Hematopoietic multipotent progenitor cell treated with erythropoietin and hydrocortisone succinate and interleukin-3 and kit ligand, for 8 days (in vitro differentiated cells): ENCODE measurements around the gene FDCSP.
"Not testable (repeated sequence)": the region's sequence is repeated elsewhere in the genome, so short reads cannot be mapped to it uniquely, and the experiment has no call there.

ENCODE experiments used
- DNase-seq: peaks from one replicate; pipeline ENCODE4 v3.0.0-alpha.2; 2015

FDCSP gene

DNA sequence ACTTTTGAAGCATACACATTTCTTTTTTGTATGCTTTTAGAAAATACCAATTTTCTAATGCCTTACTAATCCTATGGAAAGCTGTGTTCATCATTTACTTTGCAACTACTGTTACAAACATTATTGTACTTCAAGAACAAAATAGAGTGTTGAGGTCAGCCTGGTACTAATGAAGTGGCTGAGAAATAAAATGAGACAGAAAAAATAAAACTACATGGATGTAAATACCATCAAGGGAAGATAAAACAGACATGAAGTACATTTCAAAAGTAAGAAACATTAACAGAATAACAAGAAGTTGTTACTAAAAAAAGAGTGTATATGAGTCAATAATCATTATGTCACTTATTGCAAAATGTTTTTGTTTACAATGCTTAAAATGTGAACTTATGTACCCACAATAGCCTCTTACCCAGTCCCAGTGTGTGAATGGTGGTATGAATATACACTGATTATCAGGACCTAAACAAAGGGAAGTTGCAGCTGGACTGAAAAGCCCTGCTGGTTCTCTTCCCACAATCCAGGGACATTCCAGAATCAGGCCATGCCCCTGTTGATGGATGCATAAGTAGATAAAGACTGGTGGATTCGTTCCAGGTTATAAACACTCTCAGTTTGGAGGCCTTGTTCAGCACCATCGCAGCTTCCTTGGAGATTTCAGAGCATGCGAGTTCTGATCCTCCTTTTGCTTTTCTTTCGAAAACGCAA lies 14.1 kb downstream of the FDCSP start:
- DNase-seq, result no peak

DNA sequence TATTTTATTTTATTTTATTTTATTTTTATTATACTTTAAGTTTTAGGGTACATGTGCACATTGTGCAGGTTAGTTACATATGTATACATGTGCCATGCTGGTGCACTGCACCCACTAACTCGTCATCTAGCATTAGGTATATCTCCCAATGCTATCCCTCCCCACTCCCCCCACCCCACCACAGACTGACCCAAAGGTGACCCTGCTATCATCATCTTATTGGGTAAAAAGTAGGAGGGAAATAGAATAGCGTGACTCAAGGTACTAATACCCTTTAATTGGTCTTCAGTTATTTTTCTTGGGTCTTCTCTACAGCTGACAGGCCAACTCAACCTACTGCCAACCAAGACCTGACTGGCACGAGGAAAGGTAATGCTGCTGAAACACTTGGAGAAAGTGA lies 16.4 kb downstream of the FDCSP start, which contains the start of gene CSN3:
Gene CSN3 (plus strand): TSS at position 301 of the 400 bp plus-strand sequence. CDS start 2,223 bp downstream, outside the sequence.
- not testable (repeated sequence) for DNase-seq

DNA sequence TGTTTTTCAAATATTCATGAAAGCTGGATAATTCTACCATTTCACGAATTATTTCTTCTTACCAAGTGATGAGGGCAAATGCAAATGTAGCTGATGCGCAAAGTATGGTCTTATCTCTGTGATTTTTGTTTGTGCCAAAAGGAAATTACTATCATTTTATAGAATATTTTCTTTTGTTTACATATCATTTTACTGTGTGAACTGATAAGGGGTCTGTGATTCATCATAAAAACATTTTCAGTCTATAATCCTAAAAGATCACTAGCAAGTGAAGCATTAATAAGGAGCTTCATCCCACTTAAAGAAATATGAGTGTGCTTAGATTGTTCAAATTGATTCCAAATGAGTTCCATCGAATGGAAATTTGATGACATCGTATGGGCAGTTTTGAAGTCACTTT lies 17.2 kb downstream of the FDCSP start:
- DNase-seq, result no peak

DNA sequence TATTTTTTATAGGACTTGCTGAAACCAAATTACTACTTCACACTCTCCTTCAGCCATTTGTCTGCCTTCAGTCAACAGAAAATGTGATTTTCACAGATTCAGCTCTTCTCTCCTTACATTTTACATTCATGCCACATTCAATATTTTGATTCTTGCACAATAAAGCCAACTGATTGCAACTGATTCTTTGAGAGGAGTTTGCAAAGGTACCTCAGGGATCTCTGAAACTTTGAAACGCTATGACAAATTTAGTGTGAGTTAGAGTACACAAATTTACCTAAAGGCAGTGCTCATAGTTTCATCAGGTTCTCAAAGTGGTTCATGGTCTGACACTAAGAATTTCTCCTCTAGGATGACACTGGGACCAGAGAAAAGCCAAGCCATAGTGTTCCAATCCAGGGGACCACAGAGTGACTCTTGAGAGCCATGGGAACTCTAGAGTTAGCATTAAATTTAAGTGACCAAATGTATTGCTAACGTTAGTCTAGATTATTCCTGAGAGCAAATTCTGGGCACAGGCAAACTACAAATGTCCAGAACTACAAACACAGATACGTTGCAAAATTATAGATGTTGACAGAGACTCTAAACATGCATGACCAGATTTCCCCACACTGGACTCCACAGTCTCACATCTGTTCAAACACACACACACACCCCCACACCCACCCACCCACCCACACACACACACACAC lies 25.5 kb downstream of the FDCSP start:
- DNase-seq, result no peak

DNA sequence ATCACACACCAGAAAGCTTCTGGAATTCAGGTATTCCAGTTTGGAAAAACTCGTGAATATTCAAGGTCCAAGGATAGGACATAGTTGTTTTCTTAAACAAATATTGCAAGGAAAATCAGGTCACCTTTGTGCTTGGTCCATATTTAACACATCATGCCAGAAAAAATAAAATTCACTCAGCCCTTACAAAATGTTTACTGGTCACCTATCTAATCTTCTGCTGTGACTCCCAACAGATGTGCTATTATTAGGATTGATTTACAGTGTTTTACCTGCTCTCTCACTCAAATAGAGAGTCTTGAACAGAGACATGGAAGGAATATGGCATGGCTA lies 26.0 kb downstream of the FDCSP start:
- DNase-seq, result no peak

DNA sequence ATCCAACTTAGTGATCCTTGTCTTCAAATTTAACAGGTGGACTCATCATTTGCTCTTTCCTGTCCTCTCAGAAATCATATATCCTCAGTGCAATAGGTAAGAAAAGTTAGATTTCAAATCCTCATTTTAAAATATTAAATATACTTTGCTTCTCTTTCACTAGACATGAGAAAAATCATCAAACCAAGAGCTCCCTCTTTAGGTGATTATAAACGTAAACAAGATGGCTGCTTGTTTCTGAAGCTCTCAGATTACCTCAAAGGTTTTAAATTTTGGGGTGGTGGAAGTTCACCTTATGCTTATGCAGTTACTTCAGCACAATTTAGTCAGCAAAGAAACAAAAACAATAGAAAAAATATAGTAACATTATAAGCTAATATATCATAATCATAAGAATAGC lies 43.8 kb downstream of the FDCSP start:
- DNase-seq, result no peak

DNA sequence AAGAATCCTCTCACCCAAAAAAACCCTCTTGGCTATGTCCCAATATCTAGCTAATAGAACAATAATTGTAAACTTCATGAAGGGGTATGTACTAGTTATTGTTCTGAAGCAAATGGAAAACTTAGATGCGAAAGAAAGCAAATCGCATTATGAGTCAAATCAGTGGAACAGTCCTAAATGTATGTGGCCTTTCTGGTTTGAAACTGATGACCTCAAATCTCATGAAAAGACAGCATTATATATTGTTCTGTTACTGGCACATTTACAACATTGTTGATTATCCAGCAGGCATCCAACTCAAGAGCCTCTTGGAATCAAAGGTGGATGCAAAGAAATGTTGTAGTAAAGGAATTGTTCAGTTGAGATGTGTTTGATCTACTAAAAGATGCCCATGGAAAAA lies 51.2 kb downstream of the FDCSP start:
- DNase-seq, result no peak

DNA sequence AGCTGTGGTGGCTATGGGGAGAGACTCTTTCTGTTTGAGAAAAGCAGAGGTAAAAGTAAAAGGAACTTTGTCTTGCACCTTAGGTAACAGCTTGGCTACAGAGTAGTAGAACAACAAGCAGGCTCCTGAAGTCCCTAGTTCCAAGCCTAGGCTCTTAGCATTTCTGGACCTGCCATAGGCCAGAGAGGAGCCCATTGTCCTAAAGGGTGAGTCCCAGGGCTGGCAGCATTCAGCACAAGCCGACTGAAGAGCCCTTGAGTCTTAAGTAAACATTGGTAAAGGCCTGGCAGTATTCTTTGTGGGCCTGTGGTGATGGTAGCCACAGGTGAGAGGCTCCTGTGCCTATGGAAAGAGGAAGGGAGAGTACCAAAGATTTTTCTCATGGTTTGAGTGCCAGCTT lies 54.6 kb downstream of the FDCSP start:
- DNase-seq, result no peak
